Naive thymus-derived CD4-positive, alpha-beta T cell (primary cell): ENCODE results near the gene CCDC187. TPM values are rescaled to one million over a fixed set of nuclear protein-coding genes. Genes with fewer than 3 reads are reported as not detected.

Experiments used
- ATAC-seq: fragments of 150-1000 bp; cut with Tn5 transposase; 2 replicates; pipeline ENCODE4 v1.10.0; 2021; ENCODE audit warnings: mild to moderate bottlenecking, moderate library complexity
- CTCF ChIA-PET: fragments of 350-600 bp; sonication (Branson Sonifier 250); formaldehyde crosslinking; loops from one replicate; lab custom pipeline; 2021; ENCODE audit warnings: antibody characterized with exemption; lab: Charles Lee
- POLR2A ChIA-PET: fragments of 350-600 bp; sonication (Branson Sonifier 250); formaldehyde crosslinking; loops from one replicate; lab custom pipeline; 2021; ENCODE audit warnings: antibody characterized with exemption, inconsistent platforms; lab: Charles Lee
- DNase-seq, 9 donors: peaks; one replicate each; pipeline versions ENCODE4 v3.0.0 to v3.0.0-alpha.2; 2020 to 2022; ENCODE audit warnings: mixed read lengths in 1 of 9
- H3K27ac ChIP-seq: one replicate; pipeline ENCODE4 v1.7.0; 2013; ENCODE audit warnings: mild to moderate bottlenecking, low read depth, low read length, moderate library complexity
- H3K27me3 ChIP-seq, 2 donors: one replicate each; pipeline ENCODE4 v1.7.0; 2013; ENCODE audit warnings: low read length in 2 of 2, mild to moderate bottlenecking in 2 of 2, moderate library complexity in 2 of 2; ENCODE audit not compliant: control insufficient read depth in 2 of 2, insufficient read depth in 2 of 2
- H3K36me3 ChIP-seq, 3 experiments: 1 replicate in 2 of 3; 2 replicates in 1 of 3; pipeline ENCODE4 v1.7.0; 2013; ENCODE audit warnings: low read length in 3 of 3, mild to moderate bottlenecking in 3 of 3, moderate library complexity in 1 of 3; ENCODE audit not compliant: insufficient read depth in 3 of 3, control insufficient read depth in 2 of 3
- H3K4me1 ChIP-seq, 2 donors: one replicate each; pipeline ENCODE4 v1.7.0; 2013; ENCODE audit warnings: low read length in 2 of 2, mild to moderate bottlenecking in 2 of 2, moderate library complexity in 1 of 2; ENCODE audit not compliant: control insufficient read depth in 2 of 2, insufficient read depth in 2 of 2
- H3K4me3 ChIP-seq: 2 replicates; pipeline ENCODE4 v1.7.0; 2013; ENCODE audit warnings: mild to moderate bottlenecking, low read length
- H3K9me3 ChIP-seq, 3 experiments: 1 replicate in 2 of 3; 2 replicates in 1 of 3; pipeline ENCODE4 v1.7.0; 2013; ENCODE audit warnings: low read length in 3 of 3; ENCODE audit not compliant: control insufficient read depth in 2 of 3
- H3K27ac Mint-ChIP-seq, 9 donors: one replicate each; pipeline ENCODE4 v1.8.0; 2020 to 2022; ENCODE audit warnings: mixed read lengths in 9 of 9, mild to moderate bottlenecking in 8 of 9, moderate library complexity in 5 of 9, inconsistent platforms in 2 of 9
- H3K27me3 Mint-ChIP-seq, 5 donors: one replicate each; pipeline ENCODE4 v1.8.0; 2021 to 2022; ENCODE audit warnings: mixed read lengths in 5 of 5, mild to moderate bottlenecking in 1 of 5
- H3K36me3 Mint-ChIP-seq, 5 donors: one replicate each; pipeline ENCODE4 v1.8.0; 2020 to 2022; ENCODE audit warnings: mixed read lengths in 5 of 5, mild to moderate bottlenecking in 3 of 5, inconsistent platforms in 1 of 5
- H3K4me1 Mint-ChIP-seq, 7 donors: one replicate each; pipeline ENCODE4 v1.8.0; 2020 to 2022; ENCODE audit warnings: mixed read lengths in 7 of 7, mild to moderate bottlenecking in 3 of 7, inconsistent platforms in 1 of 7
- H3K4me3 Mint-ChIP-seq, 10 donors: one replicate each; pipeline ENCODE4 v1.8.0; 2020 to 2022; ENCODE audit warnings: mild to moderate bottlenecking in 10 of 10, mixed read lengths in 10 of 10, moderate library complexity in 6 of 10, inconsistent platforms in 2 of 10
- H3K9me3 Mint-ChIP-seq, 11 donors: one replicate each; pipeline ENCODE4 v1.8.0; 2020 to 2022; ENCODE audit warnings: mixed read lengths in 11 of 11, mild to moderate bottlenecking in 4 of 11, inconsistent platforms in 1 of 11, moderate library complexity in 1 of 11
- intact Hi-C, 2 donors: fragments of 100-400 bp; cut with micrococcal nuclease; formaldehyde crosslinking; loops; one replicate each; pipeline ENCODE4 v1.15.1; 2023
- polyA plus RNA-seq, 2 donors: library from polyadenylated mRNA; unstranded; fragments of 300-500 nt; fragmentation: Illumina TruSeq; gene quantifications; one replicate each; pipeline ENCODE4 v1.2.3, GENCODE V29; 2021
- total RNA-seq, 6 experiments: library from RNA in 5 of 6; stranded (reverse) in 5 of 6; gene quantifications; 1 replicate in 5 of 6; 2 replicates in 1 of 6; pipeline ENCODE4 v1.2.3 and lab custom pipeline; 2021 to 2026

CCDC187 gene
- total and polyA plus RNA-seq, 7 experiments from 2014 or later = 0.10 TPM; not detected in 6

DNA sequence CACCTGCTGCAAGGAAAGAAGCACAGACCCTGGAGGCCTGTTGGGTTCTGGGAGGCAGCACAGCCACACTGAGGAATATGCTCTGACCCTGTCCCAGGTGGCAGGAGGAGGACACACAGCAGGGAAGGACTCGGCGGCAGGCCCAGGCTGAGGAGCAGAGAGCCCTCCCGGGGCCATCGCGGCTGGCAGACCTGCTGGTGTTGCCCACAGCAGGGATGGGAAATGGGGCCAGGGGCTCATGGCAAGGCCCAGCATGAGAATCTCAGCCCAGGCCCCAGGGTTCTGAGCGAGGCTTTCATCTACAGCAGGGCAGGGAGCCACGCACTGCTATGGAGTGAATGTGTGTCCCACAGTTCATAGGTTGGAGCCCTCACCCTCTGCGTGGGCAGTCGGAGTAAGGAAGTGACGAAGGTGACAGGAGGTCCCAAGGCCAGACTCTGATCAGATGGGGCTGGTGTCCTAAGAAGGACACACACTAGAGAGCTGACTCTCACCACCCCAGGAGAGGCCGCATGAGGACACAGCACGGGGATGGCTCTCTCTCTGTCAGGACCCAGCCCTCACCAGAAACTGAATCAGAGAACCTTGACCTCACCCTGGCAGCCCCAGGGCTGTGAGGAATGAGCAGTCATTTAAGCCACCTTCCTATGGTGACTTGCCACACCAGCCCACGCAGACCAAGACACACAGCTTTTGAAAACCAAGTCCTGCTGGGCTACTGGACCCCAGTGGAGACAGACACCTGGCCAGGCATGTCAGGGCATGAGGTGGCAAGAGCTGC, 13.2 kb upstream of the CCDC187 start:
- POLR2A ChIA-PET = no interaction called here
- Mint-ChIP-seq H3K36me3 (peaks cover 0 to 1% (median 0%) of the 10 kb centered on the region in 5 donors), H3K4me1 (peaks cover 0 to 3% (median 0%) of the 10 kb centered on the region in 7 donors), H3K27me3 (peaks cover 0 to 3% (median 0%) of the 10 kb centered on the region in 5 donors), H3K27ac (no peak overlapping the region), H3K9me3 (peaks cover 0 to 19% (median 0%) of the 10 kb centered on the region in 11 donors), H3K4me3 (no peak overlapping the region)
- Histone ChIP-seq H3K36me3 (no peaks in the 10 kb centered on the region), H3K4me3 (no peak overlapping the region), H3K27me3 (no peaks in the 10 kb centered on the region), H3K27ac (no peak overlapping the region), H3K4me1 (peaks cover 0 to 10% of the 10 kb centered on the region in 2 donors), H3K9me3 (no peaks in the 10 kb centered on the region)
- intact Hi-C loops = no loop called here
- DNase-seq = no peak
- CTCF ChIA-PET = no interaction called here
- no peak for ATAC-seq

- POLR2A ChIA-PET = no interaction called here
- CTCF ChIA-PET = no interaction called here
- no peaks in the 10 kb centered on the region for H3K27me3 ChIP-seq
- H3K27ac ChIP-seq = no peak overlapping the region
- H3K4me3 ChIP-seq = no peak overlapping the region
- no peaks in the 10 kb centered on the region for H3K36me3 ChIP-seq
- Mint-ChIP-seq H3K9me3 (peaks cover 0 to 19% (median 0%) of the 10 kb centered on the region in 11 donors), H3K4me1 (peaks cover 0 to 3% (median 0%) of the 10 kb centered on the region in 7 donors), H3K36me3 (peaks cover 0 to 1% (median 0%) of the 10 kb centered on the region in 5 donors), H3K27me3 (peaks cover 0 to 3% (median 0%) of the 10 kb centered on the region in 5 donors), H3K4me3 (no peak overlapping the region), H3K27ac (peak overlapping the region in 2 of 9 donors; percentile 51 to 70)
- DNase-seq = no peak
- ATAC-seq = peak; percentile 72
- intact Hi-C loops = no loop called here
- H3K4me1 ChIP-seq = peaks cover 0 to 10% of the 10 kb centered on the region in 2 donors
- H3K9me3 ChIP-seq = no peaks in the 10 kb centered on the region
These were observed 12.4 kb upstream of the CCDC187 start for GRCh38 chr9:136316271-136316751.

DNA sequence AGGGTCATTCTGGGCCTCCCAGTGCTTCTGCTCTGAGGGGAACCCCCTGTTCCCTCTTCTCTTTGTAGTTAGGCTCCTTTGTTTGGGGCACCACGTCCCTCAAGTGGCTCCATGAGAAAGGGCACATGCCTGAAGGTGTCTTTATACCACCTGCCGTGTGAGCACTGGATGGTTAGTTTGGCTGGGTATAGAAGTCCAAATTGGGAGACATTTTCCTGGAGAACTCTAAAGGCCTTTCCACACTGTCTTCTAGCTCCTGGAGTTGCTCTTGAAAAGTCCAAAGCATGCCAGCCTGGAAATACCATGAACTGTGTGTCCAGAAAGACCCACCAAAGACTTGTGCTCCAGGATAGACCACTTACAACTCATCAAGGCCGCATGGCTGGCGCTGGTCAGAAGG, 11.1 kb upstream of the CCDC187 start:
- ChIA-PET POLR2A (no interaction called here), CTCF (no interaction called here)
- Histone ChIP-seq H3K9me3 (no peaks in the 10 kb centered on the region), H3K4me1 (peaks cover 0 to 10% of the 10 kb centered on the region in 2 donors), H3K4me3 (no peak overlapping the region), H3K36me3 (no peaks in the 10 kb centered on the region), H3K27ac (no peak overlapping the region), H3K27me3 (no peaks in the 10 kb centered on the region)
- no peak overlapping the region for H3K4me3 Mint-ChIP-seq
- H3K27ac Mint-ChIP-seq = no peak overlapping the region
- intact Hi-C loops = loop anchor here in 1 of 2 donors (5.0 kb wide), 1 partner anchor 317 kb away; no protein-coding TSS in a partner anchor
- peaks cover 0 to 1% (median 0%) of the 10 kb centered on the region in 5 donors for H3K36me3 Mint-ChIP-seq
- ATAC-seq = no peak
- peaks cover 0 to 19% (median 0%) of the 10 kb centered on the region in 11 donors for H3K9me3 Mint-ChIP-seq
- H3K4me1 Mint-ChIP-seq = peaks cover 0 to 3% (median 0%) of the 10 kb centered on the region in 7 donors
- no peak for DNase-seq
- H3K27me3 Mint-ChIP-seq = peaks cover 0 to 1% (median 0%) of the 10 kb centered on the region in 5 donors

DNA sequence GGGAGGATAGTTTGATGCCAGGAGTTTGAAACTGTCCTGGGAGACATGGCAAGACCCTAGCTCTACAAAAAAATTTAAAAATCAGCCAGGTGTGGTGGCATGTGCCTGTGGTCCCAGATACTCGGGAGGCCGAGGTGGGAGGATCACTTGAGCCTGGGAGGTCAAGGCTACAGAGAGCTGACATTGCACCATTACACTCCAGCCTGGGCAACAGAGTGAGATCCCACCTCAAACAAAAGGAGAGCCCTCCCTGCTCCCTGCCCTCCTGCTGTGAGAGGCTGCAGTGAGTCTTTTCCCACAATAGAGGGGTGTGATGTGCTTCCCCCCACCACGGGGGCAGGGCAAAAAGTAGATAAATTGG, 10.1 kb upstream of the CCDC187 start:
- no peak for ATAC-seq
- Histone ChIP-seq H3K4me3 (no peak overlapping the region), H3K9me3 (no peaks in the 10 kb centered on the region), H3K4me1 (peaks cover 0 to 10% of the 10 kb centered on the region in 2 donors), H3K36me3 (no peaks in the 10 kb centered on the region), H3K27me3 (no peaks in the 10 kb centered on the region), H3K27ac (no peak overlapping the region)
- H3K4me1 Mint-ChIP-seq = peaks cover 0 to 3% (median 0%) of the 10 kb centered on the region in 7 donors
- intact Hi-C loops = loop anchor here in 1 of 2 donors (5.0 kb wide), 1 partner anchor 318 kb away; no protein-coding TSS in a partner anchor
- peaks cover 0 to 1% (median 0%) of the 10 kb centered on the region in 5 donors for H3K36me3 Mint-ChIP-seq
- no peaks in the 10 kb centered on the region for H3K27me3 Mint-ChIP-seq
- H3K27ac Mint-ChIP-seq = no peak overlapping the region
- CTCF ChIA-PET = interaction anchor here (1.6 kb wide), 1 partner anchor 49 kb away, joined by 4 read pairs; the partner anchor contains the start of gene DNLZ
- peaks cover 0 to 19% (median 0%) of the 10 kb centered on the region in 11 donors for H3K9me3 Mint-ChIP-seq
- POLR2A ChIA-PET = no interaction called here
- H3K4me3 Mint-ChIP-seq = no peak overlapping the region
- no peak for DNase-seq

DNA sequence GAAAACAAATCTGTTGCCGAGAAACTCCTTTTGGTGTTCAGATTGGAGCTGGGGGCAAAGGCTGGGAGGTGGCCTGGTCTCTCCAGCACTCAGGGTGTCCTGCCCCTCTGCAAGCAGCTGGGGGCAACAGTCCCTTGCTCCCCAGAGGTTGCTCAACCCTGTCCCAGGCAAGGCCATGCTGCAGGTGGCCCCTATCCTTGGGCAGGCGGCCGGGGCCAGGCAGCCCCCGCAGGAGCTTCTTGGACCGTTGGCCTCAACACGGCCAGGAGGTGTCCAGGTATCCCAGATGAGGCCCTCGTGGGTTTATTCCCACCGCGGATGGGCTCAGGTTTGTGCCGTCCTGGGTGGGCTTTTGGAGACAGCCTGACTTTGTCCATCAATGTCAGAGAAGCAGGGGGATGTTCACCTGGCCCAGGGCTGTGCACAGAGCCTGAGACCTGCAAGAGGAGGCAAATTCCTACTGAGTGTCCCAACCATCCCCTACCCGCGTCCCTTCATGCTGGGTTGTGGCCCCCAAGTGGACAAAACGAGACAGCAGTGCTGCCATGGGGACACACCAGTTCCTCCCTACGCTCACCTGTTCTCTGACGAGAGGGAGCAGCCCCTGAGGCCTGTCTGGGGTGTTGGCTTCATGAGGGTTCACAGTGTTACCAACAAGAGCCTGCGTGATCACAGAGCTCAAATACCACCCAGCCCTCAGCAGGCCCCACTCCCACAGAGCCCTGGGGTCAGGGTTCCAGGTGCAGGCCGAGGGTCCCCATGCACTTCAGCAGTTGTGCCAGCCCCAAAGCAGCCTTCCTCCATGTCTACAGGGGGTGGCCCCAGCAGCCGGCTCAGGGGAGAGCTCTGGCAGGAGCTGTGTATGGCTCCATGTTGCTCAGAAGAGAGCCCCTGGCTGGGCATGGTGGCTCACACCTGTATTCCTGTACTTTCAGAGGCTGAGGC, 9.5 kb upstream of the CCDC187 start:
- H3K4me1 Mint-ChIP-seq = peaks cover 0 to 3% (median 0%) of the 10 kb centered on the region in 7 donors

DNA sequence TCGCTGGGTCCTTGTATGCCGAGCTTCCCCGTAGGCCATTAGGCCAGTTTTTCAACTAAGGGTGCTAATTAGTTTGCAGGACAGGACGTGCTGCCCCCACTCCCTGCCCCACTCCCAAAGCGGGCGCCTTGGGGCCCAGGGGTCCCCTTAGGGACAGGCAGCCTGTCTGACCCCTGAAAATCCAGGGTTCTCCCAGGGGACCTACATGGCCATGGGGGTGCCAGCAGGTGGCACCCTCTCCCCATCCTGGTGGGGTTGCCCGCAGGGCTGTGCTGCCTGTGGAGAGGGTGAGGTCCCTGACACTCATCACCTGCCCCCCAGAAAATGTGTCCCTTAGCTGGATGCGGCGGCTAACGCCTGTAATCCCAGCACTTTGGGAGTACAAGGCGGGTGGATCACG, 8.5 kb upstream of the CCDC187 start:
- Mint-ChIP-seq H3K27me3 (no peaks in the 10 kb centered on the region), H3K9me3 (peaks cover 0 to 19% (median 0%) of the 10 kb centered on the region in 11 donors), H3K4me1 (no peaks in the 10 kb centered on the region), H3K4me3 (no peak overlapping the region), H3K27ac (no peak overlapping the region), H3K36me3 (peaks cover 0 to 1% (median 0%) of the 10 kb centered on the region in 5 donors)
- POLR2A ChIA-PET = interaction anchor here (0.6 kb wide), 1 partner anchor 93 kb away, joined by 3 read pairs; no protein-coding TSS in a partner anchor
- H3K36me3 ChIP-seq = no peaks in the 10 kb centered on the region
- no peak overlapping the region for H3K27ac ChIP-seq
- DNase-seq (peak in 7 of 9 donors; percentile 29 to 54 (median 37)), ATAC-seq (peak; percentile 51)
- no peaks in the 10 kb centered on the region for H3K27me3 ChIP-seq
- no peak overlapping the region for H3K4me3 ChIP-seq
- CTCF ChIA-PET = interaction anchor here (0.7 to 1.6 kb wide), 4 partner anchors 14 to 89 kb away, joined by 3 to 4 read pairs (median 3); partner anchors contain the start of gene DNLZ
- H3K4me1 ChIP-seq = peaks cover 0 to 8% of the 10 kb centered on the region in 2 donors
- intact Hi-C loops = loop anchor here (1.0 to 5.0 kb wide), 4 partner anchors 51 to 320 kb away; partner anchors contain the start of genes DNLZ (in 2 of the 2) and SNAPC4 (in 2 of the 2)
- no peaks in the 10 kb centered on the region for H3K9me3 ChIP-seq

More for the DNA sequence above, 9.5 kb upstream of the CCDC187 start:
- Histone ChIP-seq H3K27me3 (no peaks in the 10 kb centered on the region), H3K4me1 (peaks cover 0 to 10% of the 10 kb centered on the region in 2 donors), H3K4me3 (no peak overlapping the region), H3K27ac (no peak overlapping the region), H3K9me3 (no peaks in the 10 kb centered on the region), H3K36me3 (no peaks in the 10 kb centered on the region)
- ChIA-PET CTCF (interaction anchor here (0.6 to 1.6 kb wide), 6 partner anchors 13 to 330 kb away, joined by 3 to 4 read pairs (median 4); partner anchors contain the start of gene DNLZ), POLR2A (interaction anchor here (0.6 kb wide), 1 partner anchor 92 kb away, joined by 3 read pairs; no protein-coding TSS in a partner anchor)
- Mint-ChIP-seq H3K9me3 (peaks cover 0 to 19% (median 0%) of the 10 kb centered on the region in 11 donors), H3K4me3 (no peak overlapping the region), H3K27ac (peak overlapping the region in 1 of 9 donors; percentile 35), H3K27me3 (no peaks in the 10 kb centered on the region), H3K36me3 (peaks cover 0 to 1% (median 0%) of the 10 kb centered on the region in 5 donors)
- ATAC-seq (no peak), DNase-seq (no peak)
- intact Hi-C loops = loop anchor here in 1 of 2 donors (5.0 kb wide), 1 partner anchor 319 kb away; no protein-coding TSS in a partner anchor
